Measurements from ENCODE around the gene TMCC2.
A peak's percentile ranks its signal among the peaks of the same experiment; 100 is the strongest.

TMCC2 gene

GRCh38 chr1:205291596-205291995, 63.9 kb downstream of the TMCC2 start:
- Histone ChIP-seq H3K79me2 (ENCODE audit: control insufficient read depth, low read length) (no peaks in the 10 kb centered on the region), H3K27me3 (ENCODE audit: control insufficient read depth, low read length) (no peaks in the 10 kb centered on the region), H3K9me2 (replicated peaks; ENCODE audit: control insufficient read depth, low read length) (no peaks in the 10 kb centered on the region), H3K4me2 (ENCODE audit: low read length) (peak overlapping the region; percentile 9; the same call in 1 of the 2 replicates), H3K36me3 (ENCODE audit: control insufficient read depth, low read length) (peaks cover 9% of the 10 kb centered on the region), H3K4me3 (ENCODE audit: low read length) (no peak overlapping the region), H4K20me1 (ENCODE audit: control insufficient read depth, insufficient read depth, low read depth, low read length) (no peaks in the 10 kb centered on the region), H3K9me3 (ENCODE audit: control insufficient read depth, insufficient read depth, low read length) (no peaks in the 10 kb centered on the region), H3K27ac (ENCODE audit: low read depth, low read length) (no peak overlapping the region), H3K4me1 (ENCODE audit: control insufficient read depth, low read length) (peaks cover 80% of the 10 kb centered on the region), H3F3A (ENCODE audit: control insufficient read depth, insufficient read depth) (peaks cover 19% of the 10 kb centered on the region)
- TF ChIP-seq CTCF (IDR thresholded peaks at IDR 0.05; ENCODE audit: low read depth, low read length, poor library complexity, severe bottlenecking) (no peak), EZH2phosphoT487 (IDR thresholded peaks at IDR 0.05; ENCODE audit: borderline replicate concordance, low read length) (no peak)

- TF ChIP-seq CTCF (IDR thresholded peaks at IDR 0.05; ENCODE audit: low read depth, low read length, poor library complexity, severe bottlenecking) (no peak), EZH2phosphoT487 (IDR thresholded peaks at IDR 0.05; ENCODE audit: borderline replicate concordance, low read length) (no peak)
- Histone ChIP-seq H3K79me2 (ENCODE audit: control insufficient read depth, low read length) (no peaks in the 10 kb centered on the region), H3K9me2 (replicated peaks; ENCODE audit: control insufficient read depth, low read length) (no peaks in the 10 kb centered on the region), H3K27me3 (ENCODE audit: control insufficient read depth, low read length) (no peaks in the 10 kb centered on the region), H3F3A (ENCODE audit: control insufficient read depth, insufficient read depth) (peaks cover 5% of the 10 kb centered on the region; the same call in 1 of the 2 replicates), H3K4me2 (ENCODE audit: low read length) (no peak overlapping the region), H4K20me1 (ENCODE audit: control insufficient read depth, insufficient read depth, low read depth, low read length) (no peaks in the 10 kb centered on the region), H3K36me3 (ENCODE audit: control insufficient read depth, low read length) (no peaks in the 10 kb centered on the region), H3K4me3 (ENCODE audit: low read length) (no peak overlapping the region), H3K4me1 (ENCODE audit: control insufficient read depth, low read length) (peaks cover 79% of the 10 kb centered on the region), H3K9me3 (ENCODE audit: control insufficient read depth, insufficient read depth, low read length) (no peaks in the 10 kb centered on the region), H3K27ac (ENCODE audit: low read depth, low read length) (no peak overlapping the region)
Measured at GRCh38 chr1:205293350-205294074, 65.8 kb downstream of the TMCC2 start.

GRCh38 chr1:205294175-205294917, 66.6 kb downstream of the TMCC2 start:
- Histone ChIP-seq H3K79me2 (ENCODE audit: control insufficient read depth, low read length) (no peaks in the 10 kb centered on the region), H3F3A (ENCODE audit: control insufficient read depth, insufficient read depth) (peaks cover 5% of the 10 kb centered on the region; the same call in 1 of the 2 replicates), H3K9me3 (ENCODE audit: control insufficient read depth, insufficient read depth, low read length) (no peaks in the 10 kb centered on the region), H3K4me3 (ENCODE audit: low read length) (no peak overlapping the region), H3K4me1 (ENCODE audit: control insufficient read depth, low read length) (peaks cover 79% of the 10 kb centered on the region), H3K27me3 (ENCODE audit: control insufficient read depth, low read length) (no peaks in the 10 kb centered on the region), H4K20me1 (ENCODE audit: control insufficient read depth, insufficient read depth, low read depth, low read length) (no peaks in the 10 kb centered on the region), H3K4me2 (ENCODE audit: low read length) (peak overlapping the region; percentile 0; the same call in 1 of the 2 replicates), H3K27ac (ENCODE audit: low read depth, low read length) (no peak overlapping the region), H3K9me2 (replicated peaks; ENCODE audit: control insufficient read depth, low read length) (no peaks in the 10 kb centered on the region), H3K36me3 (ENCODE audit: control insufficient read depth, low read length) (no peaks in the 10 kb centered on the region)
- no peak for TF ChIP-seq EZH2phosphoT487 (IDR thresholded peaks at IDR 0.05; ENCODE audit: borderline replicate concordance, low read length)

GRCh38 chr1:205294934-205295333, 67.2 kb downstream of the TMCC2 start:
- Histone ChIP-seq H3F3A (ENCODE audit: control insufficient read depth, insufficient read depth) (peaks cover 8% of the 10 kb centered on the region; the same call in 1 of the 2 replicates), H3K9me3 (ENCODE audit: control insufficient read depth, insufficient read depth, low read length) (no peaks in the 10 kb centered on the region), H3K4me2 (ENCODE audit: low read length) (no peak overlapping the region), H3K27me3 (ENCODE audit: control insufficient read depth, low read length) (no peaks in the 10 kb centered on the region), H3K27ac (ENCODE audit: low read depth, low read length) (no peak overlapping the region), H3K9me2 (replicated peaks; ENCODE audit: control insufficient read depth, low read length) (no peaks in the 10 kb centered on the region), H3K4me3 (ENCODE audit: low read length) (no peak overlapping the region), H3K79me2 (ENCODE audit: control insufficient read depth, low read length) (no peaks in the 10 kb centered on the region), H3K36me3 (ENCODE audit: control insufficient read depth, low read length) (no peaks in the 10 kb centered on the region), H3K4me1 (ENCODE audit: control insufficient read depth, low read length) (peaks cover 80% of the 10 kb centered on the region), H4K20me1 (ENCODE audit: control insufficient read depth, insufficient read depth, low read depth, low read length) (no peaks in the 10 kb centered on the region)
- TF ChIP-seq CTCF (IDR thresholded peaks at IDR 0.05; ENCODE audit: low read depth, low read length, poor library complexity, severe bottlenecking) (no peak), EZH2phosphoT487 (IDR thresholded peaks at IDR 0.05; ENCODE audit: borderline replicate concordance, low read length) (no peak)

Data from DOHH2 (cell line).